Mesenchymal stem cell (in vitro differentiated cells and primary cell): Measurements from ENCODE around the gene TBC1D22A.

ENCODE experiments used
- DNase-seq: peaks from one replicate; pipeline ENCODE4 v3.0.0-alpha.2; 2013
- H2AFZ ChIP-seq: one replicate; pipeline ENCODE4 v1.6.1; 2013; ENCODE audit warnings: low read depth, mild to moderate bottlenecking, control low read depth, inconsistent platforms, low read length, moderate library complexity
- H2AK5ac ChIP-seq: 2 replicates; pipeline ENCODE4 v1.6.1; 2013; ENCODE audit warnings: low read length, moderate library complexity, mild to moderate bottlenecking, inconsistent platforms; ENCODE audit not compliant: severe bottlenecking
- H2BK120ac ChIP-seq: one replicate; pipeline ENCODE4 v1.6.1; 2013; ENCODE audit warnings: low read depth, mild to moderate bottlenecking, inconsistent platforms, low read length, moderate library complexity
- H2BK12ac ChIP-seq, 2 experiments: one replicate each; pipeline ENCODE4 v1.6.1; 2013; ENCODE audit warnings: inconsistent platforms in 2 of 2, low read length in 2 of 2, mild to moderate bottlenecking in 2 of 2, moderate library complexity in 2 of 2, control low read depth in 1 of 2
- H2BK15ac ChIP-seq: one replicate; pipeline ENCODE4 v1.6.1; 2013; ENCODE audit warnings: mild to moderate bottlenecking, low read depth, inconsistent platforms; ENCODE audit not compliant: poor library complexity, severe bottlenecking
- H2BK5ac ChIP-seq: 2 replicates; pipeline ENCODE4 v1.6.1; 2013; ENCODE audit warnings: low read depth, mild to moderate bottlenecking, low read length, control low read depth, inconsistent platforms; ENCODE audit not compliant: poor library complexity, severe bottlenecking
- H3K14ac ChIP-seq, 2 experiments: one replicate each; pipeline ENCODE4 v1.6.1; 2013; ENCODE audit warnings: inconsistent platforms in 2 of 2, low read length in 2 of 2, control low read depth in 1 of 2, mild to moderate bottlenecking in 1 of 2, moderate library complexity in 1 of 2
- H3K18ac ChIP-seq, 2 experiments: one replicate each; pipeline ENCODE4 v1.6.1; 2013; ENCODE audit warnings: inconsistent platforms in 2 of 2, low read length in 2 of 2, control low read depth in 1 of 2, low read depth in 1 of 2, mild to moderate bottlenecking in 1 of 2
- H3K23ac ChIP-seq, 2 experiments: one replicate each; pipeline ENCODE4 v1.6.1; 2013; ENCODE audit warnings: inconsistent platforms in 2 of 2, low read length in 2 of 2, mild to moderate bottlenecking in 2 of 2, moderate library complexity in 2 of 2, control low read depth in 1 of 2
- H3K27ac ChIP-seq: 2 replicates; pipeline ENCODE4 v1.5.1; 2013; ENCODE audit warnings: mild to moderate bottlenecking, moderate library complexity, low read length, control low read depth, inconsistent platforms; ENCODE audit not compliant: poor library complexity, severe bottlenecking
- H3K27me3 ChIP-seq, 2 experiments: 2 replicates each; pipeline versions ENCODE4 v1.6.1 to v1.7.0; 2013; ENCODE audit warnings: low read length in 2 of 2, mild to moderate bottlenecking in 2 of 2, moderate library complexity in 2 of 2, control low read depth in 1 of 2, inconsistent platforms in 1 of 2; ENCODE audit not compliant: control insufficient read depth in 1 of 2, insufficient read depth in 1 of 2
- H3K36me3 ChIP-seq, 2 experiments: 2 replicates each; pipeline versions ENCODE4 v1.6.1 to v1.7.0; 2013; ENCODE audit warnings: low read length in 2 of 2, control low read depth in 1 of 2, inconsistent platforms in 1 of 2, low read depth in 1 of 2, mild to moderate bottlenecking in 1 of 2; ENCODE audit not compliant: insufficient read depth in 2 of 2, control insufficient read depth in 1 of 2
- H3K4ac ChIP-seq, 2 experiments: one replicate each; pipeline ENCODE4 v1.6.1; 2013; ENCODE audit warnings: inconsistent platforms in 2 of 2, low read length in 2 of 2, mild to moderate bottlenecking in 2 of 2, moderate library complexity in 2 of 2, control low read depth in 1 of 2, low read depth in 1 of 2
- H3K4me1 ChIP-seq: 2 replicates; pipeline ENCODE4 v1.6.1; 2013; ENCODE audit warnings: low read depth, low read length, control low read depth; ENCODE audit not compliant: control insufficient read depth, insufficient read depth
- H3K4me2 ChIP-seq: 2 replicates; pipeline ENCODE4 v1.6.1; 2013; ENCODE audit warnings: low read length, mild to moderate bottlenecking, inconsistent platforms; ENCODE audit not compliant: poor library complexity, severe bottlenecking
- H3K4me3 ChIP-seq, 2 experiments: 2 replicates each; pipeline versions ENCODE4 v1.5.1 to v1.7.0; 2013; ENCODE audit warnings: low read length in 2 of 2, mild to moderate bottlenecking in 2 of 2, control low read depth in 1 of 2, low read depth in 1 of 2; ENCODE audit not compliant: insufficient read depth in 1 of 2
- H3K79me1 ChIP-seq: replicated peaks from 2 replicates; pipeline ENCODE4 v1.6.1; 2013; ENCODE audit warnings: mild to moderate bottlenecking, control low read depth, low read length, inconsistent platforms; ENCODE audit not compliant: poor library complexity, severe bottlenecking
- H3K9ac ChIP-seq: 2 replicates; pipeline ENCODE4 v1.7.0; 2013; ENCODE audit warnings: mild to moderate bottlenecking, low read length, moderate library complexity
- H3K9me3 ChIP-seq: 2 replicates; pipeline ENCODE4 v1.7.0; 2013; ENCODE audit warnings: mild to moderate bottlenecking, low read length; ENCODE audit not compliant: control insufficient read depth
- H4K8ac ChIP-seq: one replicate; pipeline ENCODE4 v1.6.1; 2013; ENCODE audit warnings: inconsistent platforms, mild to moderate bottlenecking, low read length, moderate library complexity
- H4K91ac ChIP-seq: one replicate; pipeline ENCODE4 v1.6.1; 2013; ENCODE audit warnings: mild to moderate bottlenecking, low read length, inconsistent platforms
- WGBS: methylation state at CpG from one replicate; pipeline ENCODE4 v1.1.7; 2013; ENCODE audit warnings: mixed read lengths; 5-methylcytosine and 5-hydroxymethylcytosine counted together

Gene TBC1D22A

DNA sequence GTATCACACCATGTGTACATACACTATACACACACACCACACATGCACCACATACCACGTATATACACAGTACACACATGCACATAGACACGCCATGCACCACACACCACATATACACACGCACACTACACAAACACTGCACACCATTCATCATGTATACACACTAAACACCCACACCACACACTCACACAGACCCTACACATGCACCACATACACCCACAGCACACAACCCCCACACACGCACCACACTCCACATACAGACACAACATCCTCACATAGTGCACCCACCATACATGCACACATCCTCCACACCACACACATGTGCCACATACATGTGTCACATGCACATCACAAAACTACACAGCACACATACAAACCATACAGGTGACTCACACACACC, 397.1 kb downstream of the TBC1D22A start:
- H3K27ac ChIP-seq = no peak overlapping the region
- no peaks in the 10 kb centered on the region for H3K27me3 ChIP-seq
- no peak overlapping the region for H3K9ac ChIP-seq
- H3K18ac ChIP-seq = no peak overlapping the region
- DNase-seq = no peak
- no peak overlapping the region for H2BK15ac ChIP-seq
- H2AK5ac ChIP-seq = no peak overlapping the region
- H3K79me1 ChIP-seq = peaks cover 1% of the 10 kb centered on the region
- H2BK5ac ChIP-seq = no peak overlapping the region
- H2BK120ac ChIP-seq = no peak overlapping the region
- peak overlapping the region in 1 of 2 experiments; percentile 50 for H3K14ac ChIP-seq
- no peak overlapping the region for H3K23ac ChIP-seq
- no peak overlapping the region for H2BK12ac ChIP-seq
- H3K4me1 ChIP-seq = peaks cover 10% of the 10 kb centered on the region
- H3K9me3 ChIP-seq = no peaks in the 10 kb centered on the region
- H4K91ac ChIP-seq = no peak overlapping the region
- peaks cover 7 to 9% of the 10 kb centered on the region in 2 experiments for H3K36me3 ChIP-seq
- no peak overlapping the region for H3K4me3 ChIP-seq
- whole genome bisulfite sequencing = 85% methylated on average over 4 of the region's 4 CpGs
- no peak overlapping the region for H2AFZ ChIP-seq
- no peak overlapping the region for H4K8ac ChIP-seq
- H3K4ac ChIP-seq = no peak overlapping the region
- H3K4me2 ChIP-seq = no peak overlapping the region

DNA sequence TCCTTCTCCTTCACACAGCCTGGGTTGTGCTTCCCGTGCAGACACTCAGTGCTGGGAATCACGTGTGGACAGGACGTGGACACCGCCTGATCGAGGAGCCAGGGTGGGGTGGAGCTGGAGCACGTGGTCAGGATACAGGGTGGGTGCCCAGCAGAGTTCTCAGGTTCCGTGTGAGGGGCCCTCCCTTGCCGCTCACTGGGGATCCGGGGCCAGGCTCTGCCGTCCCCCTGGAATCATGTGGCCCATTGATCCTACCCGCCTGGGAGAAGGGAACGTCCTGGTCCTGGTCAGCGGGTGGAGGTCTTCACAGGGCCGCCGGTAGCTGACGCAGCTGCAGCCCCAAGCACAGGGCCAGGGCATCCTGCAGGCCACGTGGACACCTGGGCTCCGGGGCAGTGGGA, 397.7 kb downstream of the TBC1D22A start:
- Histone ChIP-seq H2AK5ac (no peak overlapping the region), H3K9ac (no peak overlapping the region), H3K79me1 (peaks cover 2% of the 10 kb centered on the region), H3K27me3 (no peaks in the 10 kb centered on the region), H3K4me3 (no peak overlapping the region), H3K18ac (no peak overlapping the region), H2BK5ac (no peak overlapping the region), H2BK120ac (no peak overlapping the region), H2AFZ (no peak overlapping the region), H4K8ac (no peak overlapping the region), H3K36me3 (peaks cover 9 to 10% of the 10 kb centered on the region in 2 experiments), H3K23ac (no peak overlapping the region), H3K4ac (no peak overlapping the region), H2BK15ac (no peak overlapping the region), H2BK12ac (no peak overlapping the region), H3K4me2 (no peak overlapping the region), H3K14ac (no peak overlapping the region), H3K27ac (no peak overlapping the region), H3K4me1 (peaks cover 13% of the 10 kb centered on the region), H3K9me3 (no peaks in the 10 kb centered on the region), H4K91ac (no peak overlapping the region)
- no peak for DNase-seq
- WGBS = 97% methylated on average over 17 of the region's 18 CpGs

DNA sequence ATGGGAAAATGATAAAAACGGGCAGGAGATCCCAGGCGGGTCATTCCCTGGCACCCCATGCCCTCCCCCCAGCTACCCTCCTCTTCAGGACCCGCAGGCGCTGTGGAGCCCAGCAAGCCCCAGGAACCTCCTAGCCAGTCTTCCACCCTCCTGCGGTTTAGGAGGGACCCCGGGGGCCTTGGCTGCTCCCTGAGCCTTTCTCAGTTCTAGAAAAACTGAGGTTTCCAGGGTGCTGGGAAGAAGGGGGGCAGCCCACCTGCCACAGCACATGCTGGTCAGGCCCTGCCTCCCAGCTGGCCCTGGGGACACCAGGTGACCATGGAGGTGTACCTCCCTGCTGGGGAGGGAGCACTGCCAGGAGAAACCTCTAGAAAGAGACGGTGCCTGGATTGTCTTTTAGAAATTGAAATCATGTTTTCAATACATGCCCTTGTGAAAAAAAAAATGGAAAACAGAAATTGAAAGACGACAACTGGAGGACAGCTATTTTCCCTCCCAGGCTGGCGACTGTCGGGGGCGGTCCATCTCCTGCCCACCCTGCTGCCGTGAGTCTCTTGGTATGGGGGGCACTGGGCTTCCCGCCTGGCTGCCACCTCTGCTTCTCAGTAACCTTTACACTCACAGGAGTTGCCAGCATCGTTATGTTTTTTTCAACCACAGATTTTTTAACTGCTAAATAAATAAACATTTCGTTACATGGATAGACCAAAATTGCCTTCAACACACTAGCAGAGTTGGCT, 398.5 kb downstream of the TBC1D22A start:
- no peak overlapping the region for H3K4ac ChIP-seq
- no peak overlapping the region for H3K23ac ChIP-seq
- no peak overlapping the region for H3K18ac ChIP-seq
- no peak overlapping the region for H3K4me2 ChIP-seq
- H3K4me3 ChIP-seq = no peak overlapping the region
- no peak overlapping the region for H3K27ac ChIP-seq
- H3K9ac ChIP-seq = no peak overlapping the region
- no peak overlapping the region for H4K8ac ChIP-seq
- no peaks in the 10 kb centered on the region for H3K27me3 ChIP-seq
- no peak overlapping the region for H2AFZ ChIP-seq
- H2BK120ac ChIP-seq = no peak overlapping the region
- peaks cover 6% of the 10 kb centered on the region for H3K79me1 ChIP-seq
- no peak for DNase-seq
- H2BK5ac ChIP-seq = no peak overlapping the region
- H4K91ac ChIP-seq = no peak overlapping the region
- no peak overlapping the region for H3K14ac ChIP-seq
- no peak overlapping the region for H2AK5ac ChIP-seq
- no peak overlapping the region for H2BK12ac ChIP-seq
- H2BK15ac ChIP-seq = no peak overlapping the region
- H3K9me3 ChIP-seq = no peaks in the 10 kb centered on the region
- H3K4me1 ChIP-seq = peaks cover 19% of the 10 kb centered on the region
- H3K36me3 ChIP-seq = peaks cover 9 to 14% of the 10 kb centered on the region in 2 experiments
- WGBS = 87% methylated on average over 13 of the region's 15 CpGs

DNA sequence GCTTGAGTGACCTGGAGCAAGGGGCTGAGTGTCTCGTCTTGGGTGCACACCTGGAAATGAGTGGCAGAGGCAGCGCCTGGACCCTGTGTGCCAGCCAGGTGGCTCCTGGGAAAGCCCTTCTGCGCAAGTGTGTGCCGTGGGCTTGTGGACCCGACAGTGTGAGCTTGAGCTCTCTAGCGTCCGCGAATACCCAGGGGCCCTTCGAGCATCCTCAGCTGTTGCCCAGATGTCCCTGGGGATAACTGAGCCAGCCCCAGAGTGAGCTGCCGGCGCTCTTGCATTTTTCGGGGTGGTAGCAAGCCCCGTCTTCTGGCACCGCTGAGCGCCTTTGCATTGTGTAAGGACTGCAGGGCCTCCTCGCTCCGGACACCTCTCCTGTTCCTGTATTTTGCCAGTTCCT, 399.2 kb downstream of the TBC1D22A start:
- Histone ChIP-seq H2AFZ (no peak overlapping the region), H4K8ac (no peak overlapping the region), H2BK12ac (no peak overlapping the region), H3K4me1 (peaks cover 24% of the 10 kb centered on the region), H3K23ac (no peak overlapping the region), H2AK5ac (no peak overlapping the region), H3K79me1 (peaks cover 6% of the 10 kb centered on the region), H2BK15ac (no peak overlapping the region), H2BK120ac (no peak overlapping the region), H3K14ac (no peak overlapping the region), H3K4me2 (no peak overlapping the region), H3K9me3 (no peaks in the 10 kb centered on the region), H3K4me3 (no peak overlapping the region), H4K91ac (no peak overlapping the region), H3K27me3 (no peaks in the 10 kb centered on the region), H3K4ac (no peak overlapping the region), H3K36me3 (peaks cover 9 to 14% of the 10 kb centered on the region in 2 experiments), H3K18ac (no peak overlapping the region), H3K27ac (no peak overlapping the region), H2BK5ac (no peak overlapping the region), H3K9ac (no peak overlapping the region)
- WGBS = 74% methylated on average over 17 of the region's 17 CpGs
- no peak for DNase-seq
